ENCODE results near the gene CAMK2B.

Gene CAMK2B

GRCh38 chr7:44224974-44225565, 100.3 kb downstream of the CAMK2B start:
- Histone ChIP-seq H2AK5ac (ENCODE audit: low read length) (no peak overlapping the region), H3K23ac (ENCODE audit: low read length) (no peak overlapping the region), H2BK120ac (ENCODE audit: low read depth, low read length) (no peak overlapping the region), H3K36me3 (ENCODE audit: control insufficient read depth, insufficient read depth, low read length) (no peaks in the 10 kb centered on the region), H3K9ac (ENCODE audit: low read length) (no peak overlapping the region), H3K4ac (ENCODE audit: low read depth, low read length) (no peak overlapping the region), H2BK5ac (ENCODE audit: low read length) (no peak overlapping the region), H4K8ac (ENCODE audit: low read depth, low read length) (no peak overlapping the region), H3K79me1 (ENCODE audit: low read length) (no peaks in the 10 kb centered on the region), H3K56ac (ENCODE audit: low read length) (no peak overlapping the region), H3K79me2 (ENCODE audit: control insufficient read depth, insufficient read depth, low read length) (no peaks in the 10 kb centered on the region), H3K4me3 (ENCODE audit: low read length) (no peak overlapping the region), H3K27me3 (ENCODE audit: insufficient read depth, low read length, poor library complexity) (no peaks in the 10 kb centered on the region), H3K4me2 (ENCODE audit: low read length) (no peak overlapping the region), H3K18ac (ENCODE audit: low read length) (no peak overlapping the region), H2BK15ac (replicated peaks; ENCODE audit: low read depth) (no peak overlapping the region), H3K27ac (ENCODE audit: low read depth, low read length) (no peak overlapping the region), H4K5ac (ENCODE audit: low read length) (no peak overlapping the region), H3K4me1 (ENCODE audit: control insufficient read depth, low read depth, low read length) (no peaks in the 10 kb centered on the region)
- no peak for DNase-seq
- no CpG with 5 or more reads among the region's 10 CpGs for WGBS (ENCODE audit: extremely low coverage, insufficient coverage, low lambda C conversion rate)

GRCh38 chr7:44224080-44224973, 101.1 kb downstream of the CAMK2B start:
- Histone ChIP-seq H3K4me3 (ENCODE audit: low read length) (no peak overlapping the region), H4K5ac (ENCODE audit: low read length) (no peak overlapping the region), H3K9ac (ENCODE audit: low read length) (no peak overlapping the region), H2BK5ac (ENCODE audit: low read length) (no peak overlapping the region), H4K8ac (ENCODE audit: low read depth, low read length) (no peak overlapping the region), H3K18ac (ENCODE audit: low read length) (no peak overlapping the region), H3K36me3 (ENCODE audit: control insufficient read depth, insufficient read depth, low read length) (no peaks in the 10 kb centered on the region), H3K79me2 (ENCODE audit: control insufficient read depth, insufficient read depth, low read length) (no peaks in the 10 kb centered on the region), H3K4ac (ENCODE audit: low read depth, low read length) (no peak overlapping the region), H3K79me1 (ENCODE audit: low read length) (no peaks in the 10 kb centered on the region), H3K23ac (ENCODE audit: low read length) (no peak overlapping the region), H3K27ac (ENCODE audit: low read depth, low read length) (no peak overlapping the region), H2AK5ac (ENCODE audit: low read length) (no peak overlapping the region), H2BK15ac (replicated peaks; ENCODE audit: low read depth) (no peak overlapping the region), H3K27me3 (ENCODE audit: insufficient read depth, low read length, poor library complexity) (no peaks in the 10 kb centered on the region), H3K4me1 (ENCODE audit: control insufficient read depth, low read depth, low read length) (no peaks in the 10 kb centered on the region), H3K56ac (ENCODE audit: low read length) (no peak overlapping the region), H2BK120ac (ENCODE audit: low read depth, low read length) (no peak overlapping the region), H3K4me2 (ENCODE audit: low read length) (no peak overlapping the region)
- 100% methylated on average over 1 of the region's 18 CpGs for WGBS (ENCODE audit: extremely low coverage, insufficient coverage, low lambda C conversion rate)
- no peak for DNase-seq

GRCh38 chr7:44223362-44224079, 101.9 kb downstream of the CAMK2B start:
- Histone ChIP-seq H3K56ac (ENCODE audit: low read length) (no peak overlapping the region), H2AK5ac (ENCODE audit: low read length) (no peak overlapping the region), H3K79me2 (ENCODE audit: control insufficient read depth, insufficient read depth, low read length) (no peaks in the 10 kb centered on the region), H3K23ac (ENCODE audit: low read length) (no peak overlapping the region), H3K27me3 (ENCODE audit: insufficient read depth, low read length, poor library complexity) (no peaks in the 10 kb centered on the region), H3K18ac (ENCODE audit: low read length) (no peak overlapping the region), H3K4ac (ENCODE audit: low read depth, low read length) (no peak overlapping the region), H3K9ac (ENCODE audit: low read length) (no peak overlapping the region), H3K27ac (ENCODE audit: low read depth, low read length) (no peak overlapping the region), H3K4me1 (ENCODE audit: control insufficient read depth, low read depth, low read length) (peaks cover 3% of the 10 kb centered on the region), H2BK120ac (ENCODE audit: low read depth, low read length) (no peak overlapping the region), H3K79me1 (ENCODE audit: low read length) (no peaks in the 10 kb centered on the region), H4K8ac (ENCODE audit: low read depth, low read length) (no peak overlapping the region), H3K36me3 (ENCODE audit: control insufficient read depth, insufficient read depth, low read length) (no peaks in the 10 kb centered on the region), H2BK5ac (ENCODE audit: low read length) (no peak overlapping the region), H3K4me3 (ENCODE audit: low read length) (no peak overlapping the region), H4K5ac (ENCODE audit: low read length) (no peak overlapping the region), H2BK15ac (replicated peaks; ENCODE audit: low read depth) (no peak overlapping the region), H3K4me2 (ENCODE audit: low read length) (no peak overlapping the region)
- WGBS (ENCODE audit: extremely low coverage, insufficient coverage, low lambda C conversion rate), result no CpG with 5 or more reads among the region's 5 CpGs
- no peak for DNase-seq

- no peak overlapping the region for H2AK5ac ChIP-seq (ENCODE audit: low read length)
Measured at GRCh38 chr7:44222776-44223261, 102.6 kb downstream of the CAMK2B start.

GRCh38 chr7:44222074-44222473, 103.3 kb downstream of the CAMK2B start:
- H3K4me3 ChIP-seq (ENCODE audit: low read length), result no peak overlapping the region
- H3K27me3 ChIP-seq (ENCODE audit: insufficient read depth, low read length, poor library complexity), result no peaks in the 10 kb centered on the region
- H2BK5ac ChIP-seq (ENCODE audit: low read length), result no peak overlapping the region
- no peak overlapping the region for H3K23ac ChIP-seq (ENCODE audit: low read length)
- peaks cover 4% of the 10 kb centered on the region for H3K4me1 ChIP-seq (ENCODE audit: control insufficient read depth, low read depth, low read length)
- H4K8ac ChIP-seq (ENCODE audit: low read depth, low read length), result no peak overlapping the region
- H3K4ac ChIP-seq (ENCODE audit: low read depth, low read length), result no peak overlapping the region
- H3K79me1 ChIP-seq (ENCODE audit: low read length), result no peaks in the 10 kb centered on the region
- no peak overlapping the region for H2BK120ac ChIP-seq (ENCODE audit: low read depth, low read length)
- WGBS (ENCODE audit: extremely low coverage, insufficient coverage, low lambda C conversion rate), result no CpG with 5 or more reads among the region's 11 CpGs
- no peak overlapping the region for H2AK5ac ChIP-seq (ENCODE audit: low read length)
- H3K4me2 ChIP-seq (ENCODE audit: low read length), result no peak overlapping the region
- H2BK15ac ChIP-seq (replicated peaks; ENCODE audit: low read depth), result no peak overlapping the region
- H3K79me2 ChIP-seq (ENCODE audit: control insufficient read depth, insufficient read depth, low read length), result no peaks in the 10 kb centered on the region
- no peak for DNase-seq
- no peak overlapping the region for H3K18ac ChIP-seq (ENCODE audit: low read length)
- no peak overlapping the region for H3K56ac ChIP-seq (ENCODE audit: low read length)
- H3K36me3 ChIP-seq (ENCODE audit: control insufficient read depth, insufficient read depth, low read length), result no peaks in the 10 kb centered on the region
- no peak overlapping the region for H3K9ac ChIP-seq (ENCODE audit: low read length)
- no peak overlapping the region for H4K5ac ChIP-seq (ENCODE audit: low read length)
- H3K27ac ChIP-seq (ENCODE audit: low read depth, low read length), result no peak overlapping the region

More at GRCh38 chr7:44222776-44223261, 102.6 kb downstream of the CAMK2B start:
- no peak overlapping the region for H3K4ac ChIP-seq (ENCODE audit: low read depth, low read length)
- no peak overlapping the region for H3K4me2 ChIP-seq (ENCODE audit: low read length)
- no peaks in the 10 kb centered on the region for H3K36me3 ChIP-seq (ENCODE audit: control insufficient read depth, insufficient read depth, low read length)
- H2BK120ac ChIP-seq (ENCODE audit: low read depth, low read length), result no peak overlapping the region
- H3K79me1 ChIP-seq (ENCODE audit: low read length), result no peaks in the 10 kb centered on the region
- no peak overlapping the region for H3K18ac ChIP-seq (ENCODE audit: low read length)
- peaks cover 4% of the 10 kb centered on the region for H3K4me1 ChIP-seq (ENCODE audit: control insufficient read depth, low read depth, low read length)
- no peak overlapping the region for H3K56ac ChIP-seq (ENCODE audit: low read length)
- no peak overlapping the region for H2BK5ac ChIP-seq (ENCODE audit: low read length)
- H4K5ac ChIP-seq (ENCODE audit: low read length), result no peak overlapping the region
- no peak overlapping the region for H3K23ac ChIP-seq (ENCODE audit: low read length)
- DNase-seq, result no peak
- H3K27ac ChIP-seq (ENCODE audit: low read depth, low read length), result no peak overlapping the region
- no peak overlapping the region for H3K9ac ChIP-seq (ENCODE audit: low read length)
- H3K4me3 ChIP-seq (ENCODE audit: low read length), result no peak overlapping the region
- H4K8ac ChIP-seq (ENCODE audit: low read depth, low read length), result no peak overlapping the region
- WGBS (ENCODE audit: extremely low coverage, insufficient coverage, low lambda C conversion rate), result no CpG with 5 or more reads among the region's 11 CpGs
- no peaks in the 10 kb centered on the region for H3K79me2 ChIP-seq (ENCODE audit: control insufficient read depth, insufficient read depth, low read length)
- no peaks in the 10 kb centered on the region for H3K27me3 ChIP-seq (ENCODE audit: insufficient read depth, low read length, poor library complexity)
- H2BK15ac ChIP-seq (replicated peaks; ENCODE audit: low read depth), result no peak overlapping the region
